Activated CD8-positive, alpha-beta T cell treated with anti-CD3 and anti-CD28 coated beads for 36 hours (primary cell): ENCODE measurements around the gene SMTNL2. TPM values are rescaled to one million over a fixed set of nuclear protein-coding genes. Genes with fewer than 3 reads are reported as not detected.
"Not testable (repeated sequence)": the region's sequence is repeated elsewhere in the genome, so short reads cannot be mapped to it uniquely, and the experiment has no call there.

Source experiments
- ATAC-seq: fragments of 200-7000 bp; cut with Tn5 transposase; one replicate; pipeline ENCODE4 v1.10.0; 2021; ENCODE audit warnings: mild to moderate bottlenecking, moderate library complexity
- CTCF ChIA-PET: fragments of 350-600 bp; sonication (Branson Sonifier 250); formaldehyde crosslinking; loops from one replicate; lab custom pipeline; 2021; ENCODE audit warnings: antibody characterized with exemption; lab: Charles Lee
- POLR2A ChIA-PET: fragments of 350-600 bp; sonication (Branson Sonifier 250); formaldehyde crosslinking; loops from one replicate; lab custom pipeline; 2021; ENCODE audit warnings: antibody characterized with exemption; lab: Charles Lee
- DNase-seq: peaks from one replicate; pipeline ENCODE4 v3.0.0-alpha.2; 2020
- H3K27ac Mint-ChIP-seq: one replicate; pipeline ENCODE4 v1.8.0; 2021; ENCODE audit warnings: mild to moderate bottlenecking, mixed read lengths
- H3K27me3 Mint-ChIP-seq: one replicate; pipeline ENCODE4 v1.8.0; 2021; ENCODE audit warnings: mixed read lengths
- H3K36me3 Mint-ChIP-seq: one replicate; pipeline ENCODE4 v1.8.0; 2021; ENCODE audit warnings: low read depth, mixed read lengths
- H3K4me1 Mint-ChIP-seq: one replicate; pipeline ENCODE4 v1.8.0; 2021; ENCODE audit warnings: low read depth, mixed read lengths
- H3K4me3 Mint-ChIP-seq: one replicate; pipeline ENCODE4 v1.8.0; 2021; ENCODE audit warnings: mild to moderate bottlenecking, moderate library complexity, mixed read lengths
- H3K9me3 Mint-ChIP-seq: one replicate; pipeline ENCODE4 v1.8.0; 2021; ENCODE audit warnings: mixed read lengths
- intact Hi-C: fragments of 100-400 bp; cut with micrococcal nuclease; formaldehyde crosslinking; loops from one replicate; pipeline ENCODE4 v1.10.0; 2022
- total RNA-seq, 2 experiments: library from RNA; stranded (reverse); gene quantifications; one replicate each; pipeline ENCODE4 v1.2.3, GENCODE V29; 2021
- TF ChIP-seq, protein P1 (sequence below): fragments of 200-600 bp; IDR thresholded peaks from one replicate; pipeline ENCODE4 v1.8.0; 2022; ENCODE audit warnings: antibody characterized with exemption, mild to moderate bottlenecking

Gene SMTNL2
- total RNA-seq, 2 experiments from 2014 or later: not detected

- H3K4me1 Mint-ChIP-seq: peaks cover 15% of the 10 kb centered on the region
- TF ChIP-seq, protein P1, sequence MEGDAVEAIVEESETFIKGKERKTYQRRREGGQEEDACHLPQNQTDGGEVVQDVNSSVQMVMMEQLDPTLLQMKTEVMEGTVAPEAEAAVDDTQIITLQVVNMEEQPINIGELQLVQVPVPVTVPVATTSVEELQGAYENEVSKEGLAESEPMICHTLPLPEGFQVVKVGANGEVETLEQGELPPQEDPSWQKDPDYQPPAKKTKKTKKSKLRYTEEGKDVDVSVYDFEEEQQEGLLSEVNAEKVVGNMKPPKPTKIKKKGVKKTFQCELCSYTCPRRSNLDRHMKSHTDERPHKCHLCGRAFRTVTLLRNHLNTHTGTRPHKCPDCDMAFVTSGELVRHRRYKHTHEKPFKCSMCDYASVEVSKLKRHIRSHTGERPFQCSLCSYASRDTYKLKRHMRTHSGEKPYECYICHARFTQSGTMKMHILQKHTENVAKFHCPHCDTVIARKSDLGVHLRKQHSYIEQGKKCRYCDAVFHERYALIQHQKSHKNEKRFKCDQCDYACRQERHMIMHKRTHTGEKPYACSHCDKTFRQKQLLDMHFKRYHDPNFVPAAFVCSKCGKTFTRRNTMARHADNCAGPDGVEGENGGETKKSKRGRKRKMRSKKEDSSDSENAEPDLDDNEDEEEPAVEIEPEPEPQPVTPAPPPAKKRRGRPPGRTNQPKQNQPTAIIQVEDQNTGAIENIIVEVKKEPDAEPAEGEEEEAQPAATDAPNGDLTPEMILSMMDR: no peak
- H3K9me3 Mint-ChIP-seq: no peaks in the 10 kb centered on the region
- no peak for ATAC-seq
- peaks cover 3% of the 10 kb centered on the region for H3K27me3 Mint-ChIP-seq
- ChIA-PET CTCF (interaction anchor here (0.9 to 2.6 kb wide), 2 partner anchors 10 to 156 kb away, joined by 3 to 15 read pairs; no protein-coding TSS in a partner anchor), POLR2A (interaction anchor here (0.8 kb wide), 1 partner anchor 23 kb away, joined by 3 read pairs; no protein-coding TSS in a partner anchor)
- H3K27ac Mint-ChIP-seq: no peak overlapping the region
- no peak overlapping the region for H3K4me3 Mint-ChIP-seq
- H3K36me3 Mint-ChIP-seq: no peaks in the 10 kb centered on the region
- no peak for DNase-seq
- intact Hi-C loops: no loop called here
Measured at GRCh38 chr17:4576729-4577322, 7.5 kb upstream of the SMTNL2 start.

GRCh38 chr17:4577386-4577993, 6.8 kb upstream of the SMTNL2 start:
- intact Hi-C loops: no loop called here
- POLR2A ChIA-PET: interaction anchor here (0.8 kb wide), 1 partner anchor 23 kb away, joined by 3 read pairs; no protein-coding TSS in a partner anchor
- H3K27ac Mint-ChIP-seq: no peak overlapping the region

DNA sequence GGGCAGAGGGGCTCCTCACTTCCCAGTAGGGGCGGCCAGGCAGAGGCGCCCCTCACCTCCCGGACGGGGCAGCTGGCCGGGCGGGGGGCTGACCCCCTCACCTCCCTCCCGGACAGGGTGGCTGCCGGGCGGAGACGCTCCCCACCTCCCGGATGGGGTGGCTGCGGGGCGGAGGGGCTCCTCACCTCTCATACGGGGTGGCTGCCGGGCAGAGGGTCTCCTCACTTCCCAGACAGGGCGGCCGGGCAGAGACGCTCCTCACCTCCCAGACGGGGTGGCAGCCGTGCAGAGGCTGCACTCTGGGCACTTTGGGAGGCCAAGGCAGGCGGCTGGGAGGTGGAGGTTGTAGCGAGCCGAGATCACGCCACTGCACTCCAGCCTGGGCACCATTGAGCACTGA, 6.0 kb upstream of the SMTNL2 start:
- H3K27ac Mint-ChIP-seq, intact Hi-C loops, DNase-seq, H3K4me1 Mint-ChIP-seq, H3K36me3 Mint-ChIP-seq, POLR2A ChIA-PET, H3K4me3 Mint-ChIP-seq, ATAC-seq, H3K9me3 Mint-ChIP-seq: not testable (repeated sequence)
- CTCF ChIA-PET: interaction anchor here (1.4 kb wide), 1 partner anchor 12 kb away, joined by 5 read pairs; no protein-coding TSS in a partner anchor
- H3K27me3 Mint-ChIP-seq: peaks cover 17% of the 10 kb centered on the region

More at GRCh38 chr17:4577386-4577993, 6.8 kb upstream of the SMTNL2 start:
- CTCF ChIA-PET: interaction anchor here (0.9 to 2.6 kb wide), 2 partner anchors 11 to 157 kb away, joined by 3 to 15 read pairs; no protein-coding TSS in a partner anchor
- Mint-ChIP-seq H3K36me3 (no peaks in the 10 kb centered on the region), H3K9me3 (no peaks in the 10 kb centered on the region), H3K4me1 (peaks cover 15% of the 10 kb centered on the region), H3K27me3 (peaks cover 8% of the 10 kb centered on the region), H3K4me3 (no peak overlapping the region)
- ATAC-seq (no peak), DNase-seq (no peak)
- TF ChIP-seq, protein P1: no peak

GRCh38 chr17:4579678-4580077, 4.7 kb upstream of the SMTNL2 start:
- TF ChIP-seq, protein P1: no peak
- DNase-seq (no peak), ATAC-seq (no peak)
- H3K36me3 Mint-ChIP-seq: no peaks in the 10 kb centered on the region
- no peak overlapping the region for H3K27ac Mint-ChIP-seq
- peaks cover 3% of the 10 kb centered on the region for H3K4me1 Mint-ChIP-seq
- H3K9me3 Mint-ChIP-seq: no peaks in the 10 kb centered on the region
- intact Hi-C loops: no loop called here
- H3K27me3 Mint-ChIP-seq: peaks cover 22% of the 10 kb centered on the region
- no peak overlapping the region for H3K4me3 Mint-ChIP-seq
- ChIA-PET POLR2A (no interaction called here), CTCF (interaction anchor here (1.4 kb wide), 1 partner anchor 13 kb away, joined by 5 read pairs; no protein-coding TSS in a partner anchor)

DNA sequence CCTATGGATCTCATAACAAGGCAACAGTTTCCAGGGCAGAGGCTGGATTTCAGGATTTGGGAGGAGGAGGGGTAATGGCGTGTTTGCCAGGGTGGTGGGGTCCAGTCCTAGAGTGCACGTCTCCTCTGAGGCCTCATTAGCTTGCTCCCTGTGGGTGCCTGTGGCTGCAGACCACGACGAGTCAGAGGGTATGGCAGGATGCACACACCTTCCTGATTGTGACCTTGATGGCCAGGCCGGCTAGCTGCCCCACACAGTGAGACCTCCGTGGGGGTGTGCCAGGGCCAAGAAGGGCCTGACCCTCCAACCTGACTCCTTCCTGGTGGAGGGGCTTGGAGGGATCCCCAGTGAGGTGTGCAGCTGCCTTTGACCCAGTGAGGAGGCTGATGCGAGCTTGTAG, 4.0 kb upstream of the SMTNL2 start:
- Mint-ChIP-seq H3K9me3 (no peaks in the 10 kb centered on the region), H3K4me3 (no peak overlapping the region), H3K27ac (no peak overlapping the region), H3K27me3 (peaks cover 27% of the 10 kb centered on the region), H3K36me3 (no peaks in the 10 kb centered on the region), H3K4me1 (peaks cover 6% of the 10 kb centered on the region)
- DNase-seq: no peak
- intact Hi-C loops: no loop called here
- CTCF ChIA-PET: no interaction called here
- TF ChIP-seq, protein P1: no peak
- POLR2A ChIA-PET: interaction anchor here (1.1 kb wide), 1 partner anchor 12 kb away, joined by 3 read pairs; no protein-coding TSS in a partner anchor
- no peak for ATAC-seq
